Measurements from ENCODE around the gene FARP2. TPM values are rescaled to one million over a fixed set of nuclear protein-coding genes. Genes with fewer than 3 reads are reported as not detected.

Gene FARP2
- total RNA-seq, 6 experiments from 2014 or later, result 13.3 to 41.3 (median 28.7) TPM

- no peaks in the 10 kb centered on the region for H3K4me1 ChIP-seq
- H3K9me3 ChIP-seq, result no peaks in the 10 kb centered on the region
- no peak overlapping the region for H3K27ac ChIP-seq
- intact Hi-C loops (cut with DNase I), result no loop called here
- WGBS (ENCODE audit: insufficient coverage, low coverage, low lambda C conversion rate, missing lambda C conversion rate), result 96% methylated on average over 4 of the region's 15 CpGs
- no peaks in the 10 kb centered on the region for H3K27me3 ChIP-seq
- ATAC-seq, result peak in 2 of 4 donors; percentile 9 to 13
- no peak overlapping the region for H3K4me3 ChIP-seq
- DNase-seq, result no peak
- H3K36me3 ChIP-seq, result peaks cover 0 to 41% (median 8%) of the 10 kb centered on the region in 4 donors
- no peak for TF ChIP-seq CTCF (IDR thresholded peaks at IDR 0.05)
- no peak for TF ChIP-seq POLR2A (IDR thresholded peaks at IDR 0.05)
These were observed 135.6 kb downstream of the FARP2 start for GRCh38 chr2:241491549-241492173.

DNA sequence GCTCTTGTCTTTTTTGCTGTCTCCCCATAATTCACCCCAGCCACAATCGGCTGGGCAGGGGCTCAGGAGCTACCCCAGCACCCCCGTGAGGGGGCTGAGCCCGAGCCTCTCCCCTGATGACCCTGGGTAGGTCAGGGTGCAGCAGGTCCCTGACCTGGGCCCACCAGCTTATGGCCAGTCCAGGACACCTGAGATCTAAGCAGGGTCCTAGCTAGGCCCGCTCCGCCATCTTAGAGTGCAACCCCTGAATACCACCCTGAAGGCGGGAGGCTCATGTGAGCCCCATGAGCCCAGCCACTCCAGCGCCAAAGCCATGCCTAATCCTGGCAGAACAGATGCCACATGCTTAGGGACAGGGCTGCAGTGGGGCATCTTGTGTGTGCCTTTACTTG lies 136.1 kb downstream of the FARP2 start:
- H3K36me3 ChIP-seq, result peaks cover 0 to 41% (median 9%) of the 10 kb centered on the region in 4 donors

GRCh38 chr2:241493092-241493491 lies 137.0 kb downstream of the FARP2 start:
- Histone ChIP-seq H3K4me1 (no peaks in the 10 kb centered on the region), H3K4me3 (no peak overlapping the region), H3K27me3 (no peaks in the 10 kb centered on the region), H3K36me3 (peaks cover 0 to 42% (median 9%) of the 10 kb centered on the region in 4 donors), H3K27ac (no peak overlapping the region), H3K9me3 (no peaks in the 10 kb centered on the region)
- ATAC-seq (no peak), DNase-seq (no peak)
- TF ChIP-seq POLR2A (IDR thresholded peaks at IDR 0.05) (no peak), CTCF (IDR thresholded peaks at IDR 0.05) (no peak)
- intact Hi-C loops (cut with DNase I), result no loop called here
- WGBS (ENCODE audit: insufficient coverage, low coverage, low lambda C conversion rate, missing lambda C conversion rate), result 89% methylated on average over 6 of the region's 10 CpGs

More for the DNA sequence above, 136.1 kb downstream of the FARP2 start:
- intact Hi-C loops (cut with DNase I), result no loop called here
- no peak overlapping the region for H3K4me3 ChIP-seq
- WGBS (ENCODE audit: insufficient coverage, low coverage, low lambda C conversion rate, missing lambda C conversion rate), result no CpG with 5 or more reads among the region's 7 CpGs
- peak in 1 of 4 donors; percentile 2 for ATAC-seq
- TF ChIP-seq CTCF (IDR thresholded peaks at IDR 0.05), result no peak
- TF ChIP-seq POLR2A (IDR thresholded peaks at IDR 0.05), result no peak
- H3K27ac ChIP-seq, result no peak overlapping the region
- DNase-seq, result no peak
- no peaks in the 10 kb centered on the region for H3K27me3 ChIP-seq
- no peaks in the 10 kb centered on the region for H3K9me3 ChIP-seq
- H3K4me1 ChIP-seq, result no peaks in the 10 kb centered on the region

DNA sequence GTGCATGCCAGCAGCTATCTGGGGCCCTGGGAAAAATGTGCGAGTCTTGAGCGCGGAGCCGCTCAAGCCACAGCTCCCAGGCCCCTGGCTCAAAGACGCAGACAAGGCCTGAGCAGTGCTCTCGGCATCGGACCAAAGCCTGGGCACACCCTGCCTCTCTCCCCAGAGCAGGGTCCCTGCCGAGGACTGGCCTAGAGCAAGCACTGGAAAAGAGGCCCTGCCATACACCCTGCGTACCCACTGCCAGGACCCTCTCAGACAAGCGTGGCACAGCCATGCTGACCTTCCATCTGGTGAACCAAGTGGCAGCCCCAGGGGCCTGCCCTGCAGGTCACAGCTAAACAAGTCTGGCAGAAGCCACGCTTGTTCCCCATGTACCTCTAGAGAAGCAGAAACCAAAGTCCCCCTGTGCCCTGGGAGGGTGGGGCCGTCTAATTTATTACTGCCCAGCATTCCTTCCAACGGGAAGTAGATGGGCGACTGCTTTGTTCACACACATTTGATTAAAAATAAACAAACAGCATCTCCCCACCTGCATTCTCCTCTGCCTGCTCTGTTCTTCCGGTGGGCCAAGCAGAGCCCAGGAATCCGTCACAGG lies 138.3 kb downstream of the FARP2 start:
- Histone ChIP-seq H3K27ac (no peak overlapping the region), H3K27me3 (no peaks in the 10 kb centered on the region), H3K9me3 (no peaks in the 10 kb centered on the region), H3K4me3 (no peak overlapping the region), H3K4me1 (no peaks in the 10 kb centered on the region), H3K36me3 (peaks cover 0 to 45% (median 9%) of the 10 kb centered on the region in 4 donors)
- no peak for ATAC-seq
- no peak for DNase-seq
- intact Hi-C loops (cut with DNase I), result no loop called here
- WGBS (ENCODE audit: insufficient coverage, low coverage, low lambda C conversion rate, missing lambda C conversion rate), result 92% methylated on average over 9 of the region's 16 CpGs
- TF ChIP-seq POLR2A (IDR thresholded peaks at IDR 0.05), result no peak
- no peak for TF ChIP-seq CTCF (IDR thresholded peaks at IDR 0.05)

Measured in right lobe of liver (tissue), 6 donors.